Esophagus squamous epithelium (tissue), 5 donors: Measurements from ENCODE around the gene C1orf52. TPM values are rescaled to one million over a fixed set of nuclear protein-coding genes. Genes with fewer than 3 reads are reported as not detected.

Source experiments
- DNase-seq: peaks from one replicate; lab custom pipeline; 2025; lab: John Stamatoyannopoulos, UW
- H3K27ac ChIP-seq, 4 donors: fragments of 200-600 bp; sonication (generic); one replicate each; pipeline ENCODE4 v1.5.1; 2016 to 2019; ENCODE audit warnings: mild to moderate bottlenecking in 1 of 4
- H3K27me3 ChIP-seq, 4 donors: fragments of 200-600 bp; sonication (generic); 1 replicate in 3 of 4; 2 replicates in 1 of 4; pipeline versions ENCODE4 v1.5.1 to v1.6.0; 2017 to 2021; ENCODE audit warnings: antibody characterized with exemption in 1 of 4
- H3K36me3 ChIP-seq, 3 donors: fragments of 200-600 bp; sonication (generic); one replicate each; pipeline ENCODE4 v1.5.1; 2016 to 2019
- H3K4me1 ChIP-seq, 3 donors: fragments of 200-600 bp; sonication (generic); one replicate each; pipeline ENCODE4 v1.5.1; 2017 to 2019
- H3K4me3 ChIP-seq, 4 donors: fragments of 200-600 bp; sonication (generic); 1 replicate in 3 of 4; 2 replicates in 1 of 4; pipeline ENCODE4 v1.5.1; 2016 to 2019; ENCODE audit warnings: mild to moderate bottlenecking in 2 of 4, moderate library complexity in 1 of 4
- H3K9me3 ChIP-seq, 3 donors: fragments of 200-600 bp; sonication (generic); one replicate each; pipeline ENCODE4 v1.5.1; 2016 to 2019
- CTCF ChIP-seq, 6 experiments: fragments of 450-650 bp in 4 of 6; fragments of 200-600 bp in 2 of 6; sonication (generic) in 2 of 6; IDR thresholded peaks; one replicate each; pipeline ENCODE4 v1.5.1; 2016 to 2019; ENCODE audit warnings: antibody characterized with exemption in 6 of 6, mild to moderate bottlenecking in 4 of 6, moderate library complexity in 4 of 6
- POLR2A ChIP-seq, 4 donors: fragments of 450-650 bp; IDR thresholded peaks; one replicate each; pipeline ENCODE4 v1.6.1; 2017; ENCODE audit warnings: antibody characterized with exemption in 4 of 4, mild to moderate bottlenecking in 4 of 4, moderate library complexity in 3 of 4
- WGBS, 2 donors: methylation state at CpG; one replicate each; pipeline ENCODE4 v1.1.5; 2018; 5-methylcytosine and 5-hydroxymethylcytosine counted together
- intact Hi-C: fragments of 100-400 bp; cut with DNase I; formaldehyde crosslinking; loops from one replicate; pipeline ENCODE4 v1.15.0; 2022
- small RNA-seq, 4 donors: library from RNA; depleted of rRNA; stranded (forward); fragments of <200 nt; gene quantifications; one replicate each; pipeline ENCODE3, GENCODE V24; 2016
- total RNA-seq, 4 donors: library from RNA; depleted of rRNA; stranded (reverse); fragments of >200 nt; gene quantifications; one replicate each; pipeline ENCODE4 v1.1.0, GENCODE V29; 2016
- donor health status: DM: yes; HTN: yes; CAD: no.

C1orf52 gene
- total RNA-seq, 4 donors from 2014 or later = 9.1 to 15.2 (median 12.2) TPM

- no peaks in the 10 kb centered on the region for H3K9me3 ChIP-seq
- no peaks in the 10 kb centered on the region for H3K36me3 ChIP-seq
- 1% methylated on average over 17 of the region's 99 CpGs; no CpG with 5 or more reads in 1 of the 2 donors for WGBS, 2 donors
- peak within 1 kb of the TSS; percentile 81 to 97 (median 90) for H3K27ac ChIP-seq
- H3K4me3 ChIP-seq = peak within 1 kb of the TSS; percentile 87 to 92 (median 88)
- H3K27me3 ChIP-seq = peaks cover 0 to 32% (median 0%) of the 10 kb centered on the region in 4 donors
- peaks cover 0 to 66% (median 5%) of the 10 kb centered on the region in 3 donors for H3K4me1 ChIP-seq
- TF ChIP-seq POLR2A (IDR thresholded peaks at IDR 0.05) (peak in 2 of 4 donors; percentile 63 to 71), CTCF (IDR thresholded peaks at IDR 0.05) (peak in 1 of 6 experiments; percentile 2)
- intact Hi-C loops = no loop called here
- DNase-seq = peak; percentile 16
Observed at GRCh38 chr1:85200463-85201339, 58.8 kb downstream of the C1orf52 start, which contains the start of gene SYDE2. Gene SYDE2 (minus strand): TSS chr1:85201016. CDS start chr1:85200996, 20 bp downstream.

Small RNA genes lying within 50 kb of the gene (small RNA-seq; reads per million reads assigned to genes)
- 0 reads per million in 4 donors for gene RF00019

Other genes with a start within 250 kb of the C1orf52 start
- 1 to 10 TPM in 1 of 4 donors, under 1 TPM in 2, not detected in 1; 0.32 to 2.3 (median 0.61) TPM for gene MCOLN3, start 211.2 kb downstream of the C1orf52 start, total RNA-seq
- gene SYDE2, start 58.6 kb downstream of the C1orf52 start, total RNA-seq = 10 to 100 TPM in 1 of 4 donors, 1 to 10 TPM in 3; 2.8 to 10.9 (median 4.4) TPM
- 10 to 100 TPM; 24.4 to 42.3 (median 27.0) TPM for gene BCL10, start 17.0 kb upstream of the C1orf52 start, total RNA-seq
- gene DDAH1, start 205.5 kb upstream of the C1orf52 start, total RNA-seq = 10 to 100 TPM in 2 of 4 donors, 1 to 10 TPM in 2; 6.1 to 13.8 (median 11.5) TPM